H54 (cell line): ENCODE results near the gene GLYR1.

ENCODE experiments used
- DNase-seq: peaks from one replicate; pipeline ENCODE4 v3.0.0; 2011; ENCODE audit warnings: low spot score, mixed read lengths; ENCODE audit not compliant: insufficient read length
- FAIRE-seq: peaks from 3 replicates; lab custom pipeline; 2011; peaks lifted over from hg19 to GRCh38; lab: Jason Lieb, UNC
- POLR2A ChIP-seq: IDR thresholded peaks from 2 replicates; pipeline ENCODE4 v1.6.1; 2011; ENCODE audit warnings: low read depth, mild to moderate bottlenecking, low read length

GLYR1 gene

GRCh38 chr16:4801051-4801961 lies 45.8 kb downstream of the GLYR1 start:
- TF ChIP-seq POLR2A, result no peak
- FAIRE-seq (no peak), DNase-seq (no peak)

- no peak for TF ChIP-seq POLR2A
- FAIRE-seq (no peak), DNase-seq (no peak)
Measured at GRCh38 chr16:4800290-4801041, 46.6 kb downstream of the GLYR1 start.

GRCh38 chr16:4799171-4799855 lies 47.8 kb downstream of the GLYR1 start:
- no peak for TF ChIP-seq POLR2A
- no peak for FAIRE-seq
- no peak for DNase-seq

- TF ChIP-seq POLR2A, result no peak
- DNase-seq (no peak), FAIRE-seq (no peak)
Measured at GRCh38 chr16:4798456-4798855, 48.6 kb downstream of the GLYR1 start.

GRCh38 chr16:4797805-4798252 lies 49.3 kb downstream of the GLYR1 start:
- FAIRE-seq (no peak), DNase-seq (no peak)
- TF ChIP-seq POLR2A, result no peak

- FAIRE-seq (no peak), DNase-seq (no peak)
- TF ChIP-seq POLR2A, result no peak
Measured at GRCh38 chr16:4796982-4797804, 49.9 kb downstream of the GLYR1 start.

GRCh38 chr16:4795828-4796572 lies 51.1 kb downstream of the GLYR1 start:
- FAIRE-seq (no peak), DNase-seq (no peak)
- TF ChIP-seq POLR2A, result no peak

- FAIRE-seq, result no peak
- no peak for DNase-seq
- TF ChIP-seq POLR2A, result no peak
Measured at GRCh38 chr16:4795181-4795827, 51.8 kb downstream of the GLYR1 start, which contains the start of gene SMIM22. Gene SMIM22, plus strand, starts transcription at chr16:4795369. Its CDS starts 366 bp downstream, at chr16:4795735.

GRCh38 chr16:4792951-4793513 lies 54.1 kb downstream of the GLYR1 start:
- TF ChIP-seq POLR2A, result no peak
- FAIRE-seq, result no peak
- no peak for DNase-seq

GRCh38 chr16:4790871-4791270 lies 56.2 kb downstream of the GLYR1 start:
- no peak for TF ChIP-seq POLR2A
- FAIRE-seq (no peak), DNase-seq (no peak)

GRCh38 chr16:4790261-4790660 lies 56.8 kb downstream of the GLYR1 start:
- TF ChIP-seq POLR2A, result no peak
- DNase-seq (no peak), FAIRE-seq (no peak)

- FAIRE-seq, result no peak
Measured at GRCh38 chr16:4788910-4789309, 58.2 kb downstream of the GLYR1 start.

More at GRCh38 chr16:4788910-4789309, 58.2 kb downstream of the GLYR1 start:
- no peak for DNase-seq
- TF ChIP-seq POLR2A, result no peak
